ENCODE data around the gene SNX8. TPM values are rescaled to one million over a fixed set of nuclear protein-coding genes. Genes with fewer than 3 reads are reported as not detected.

The SNX8 gene
- total RNA-seq, 2 donors from 2014 or later, result 53.0 to 53.2 TPM

- peaks cover 6% of the 10 kb centered on the region for H3K4me1 ChIP-seq (ENCODE audit: control insufficient read depth, insufficient read depth, low read length)
- TF ChIP-seq CTCF (conservative IDR thresholded peaks at IDR 0.05), result no peak
- DNase-seq, result peak; percentile 93
- H3K36me3 ChIP-seq (ENCODE audit: control insufficient read depth, insufficient read depth, low read length), result peaks cover 24% of the 10 kb centered on the region
- Mint-ChIP-seq H3K4me3 (peak within 1 kb of the TSS; percentile 85), H3K27me3 (ENCODE audit: insufficient read depth) (no peaks in the 10 kb centered on the region), H3K9me3 (no peaks in the 10 kb centered on the region), H3K4me1 (peaks cover 10% of the 10 kb centered on the region), H3K36me3 (ENCODE audit: low read depth) (peaks cover 29% of the 10 kb centered on the region), H3K27ac (peak within 1 kb of the TSS; percentile 100)
- WGBS, 2 experiments (ENCODE audit: insufficient coverage in 1 of 2, insufficient read length in 1 of 2), result 0% methylated on average over 27 to 55 of the region's 55 CpGs
- H3K9ac ChIP-seq (ENCODE audit: extremely low read depth, low read length, poor library complexity, severe bottlenecking), result peak within 1 kb of the TSS; percentile 99
- H3K27ac ChIP-seq (ENCODE audit: low read depth, low read length), result peak within 1 kb of the TSS; percentile 100
- no peaks in the 10 kb centered on the region for H3K27me3 ChIP-seq (ENCODE audit: control insufficient read depth, insufficient read depth, low read length, poor library complexity, severe bottlenecking)
- H3K4me3 ChIP-seq (ENCODE audit: low read length), result peak within 1 kb of the TSS; percentile 94
- no peaks in the 10 kb centered on the region for H3K9me3 ChIP-seq (ENCODE audit: control insufficient read depth, low read length)
Measured at GRCh38 chr7:2354186-2354938, 40.1 kb upstream of the SNX8 start, which contains the start of gene EIF3B. Gene EIF3B (plus strand): TSS chr7:2354827. CDS start chr7:2354922, 95 bp downstream.

- DNase-seq, result peak; percentile 95
- Mint-ChIP-seq H3K36me3 (ENCODE audit: low read depth) (peaks cover 24% of the 10 kb centered on the region), H3K9me3 (no peaks in the 10 kb centered on the region), H3K4me1 (peaks cover 5% of the 10 kb centered on the region), H3K4me3 (peak overlapping the region; percentile 85), H3K27me3 (ENCODE audit: insufficient read depth) (no peaks in the 10 kb centered on the region), H3K27ac (peak overlapping the region; percentile 100)
- 0 to 1% methylated on average over 14 to 26 of the region's 26 CpGs for WGBS, 2 experiments (ENCODE audit: insufficient coverage in 1 of 2, insufficient read length in 1 of 2)
- Histone ChIP-seq H3K9ac (ENCODE audit: extremely low read depth, low read length, poor library complexity, severe bottlenecking) (peak overlapping the region; percentile 99), H3K4me3 (ENCODE audit: low read length) (peak overlapping the region; percentile 94), H3K4me1 (ENCODE audit: control insufficient read depth, insufficient read depth, low read length) (peaks cover 1% of the 10 kb centered on the region), H3K36me3 (ENCODE audit: control insufficient read depth, insufficient read depth, low read length) (peaks cover 19% of the 10 kb centered on the region), H3K27ac (ENCODE audit: low read depth, low read length) (peak overlapping the region; percentile 100), H3K27me3 (ENCODE audit: control insufficient read depth, insufficient read depth, low read length, poor library complexity, severe bottlenecking) (no peaks in the 10 kb centered on the region), H3K9me3 (ENCODE audit: control insufficient read depth, low read length) (no peaks in the 10 kb centered on the region)
- TF ChIP-seq CTCF (conservative IDR thresholded peaks at IDR 0.05), result no peak
Measured at GRCh38 chr7:2353936-2354185, 39.6 kb upstream of the SNX8 start.

- H3K4me1 ChIP-seq (ENCODE audit: control insufficient read depth, insufficient read depth, low read length), result no peaks in the 10 kb centered on the region
Measured at GRCh38 chr7:2353113-2353935, 39.1 kb upstream of the SNX8 start.

More at GRCh38 chr7:2353113-2353935, 39.1 kb upstream of the SNX8 start:
- WGBS, 2 experiments (ENCODE audit: insufficient coverage in 1 of 2, insufficient read length in 1 of 2), result 69 to 88% methylated on average over 10 to 20 of the region's 22 CpGs
- Histone ChIP-seq H3K27ac (ENCODE audit: low read depth, low read length) (peak overlapping the region; percentile 100), H3K9ac (ENCODE audit: extremely low read depth, low read length, poor library complexity, severe bottlenecking) (peak overlapping the region; percentile 99), H3K27me3 (ENCODE audit: control insufficient read depth, insufficient read depth, low read length, poor library complexity, severe bottlenecking) (no peaks in the 10 kb centered on the region), H3K4me3 (ENCODE audit: low read length) (peak overlapping the region; percentile 94), H3K36me3 (ENCODE audit: control insufficient read depth, insufficient read depth, low read length) (peaks cover 18% of the 10 kb centered on the region), H3K9me3 (ENCODE audit: control insufficient read depth, low read length) (no peaks in the 10 kb centered on the region)
- Mint-ChIP-seq H3K4me1 (peaks cover 5% of the 10 kb centered on the region), H3K4me3 (peak overlapping the region; percentile 85), H3K9me3 (no peaks in the 10 kb centered on the region), H3K27me3 (ENCODE audit: insufficient read depth) (no peaks in the 10 kb centered on the region), H3K27ac (peak overlapping the region; percentile 100), H3K36me3 (ENCODE audit: low read depth) (peaks cover 24% of the 10 kb centered on the region)
- DNase-seq, result no peak
- TF ChIP-seq CTCF (conservative IDR thresholded peaks at IDR 0.05), result no peak

Measured in endodermal cell (in vitro differentiated cells).